Mesothelial cell of epicardium (in vitro differentiated cells): ENCODE data around the gene CHI3L2. TPM values are rescaled to one million over a fixed set of nuclear protein-coding genes. Genes with fewer than 3 reads are reported as not detected.

Source experiments
- DNase-seq, 2 experiments: peaks; one replicate each; pipeline ENCODE4 v3.0.0; 2021; ENCODE audit warnings: low spot score in 2 of 2; ENCODE audit not compliant: unreplicated experiment in 2 of 2
- H3K27ac Mint-ChIP-seq: 2 replicates; pipeline ENCODE4 v1.8.0; 2021; ENCODE audit warnings: mixed read lengths
- H3K27me3 Mint-ChIP-seq: 2 replicates; pipeline ENCODE4 v1.8.0; 2021; ENCODE audit warnings: low read depth, mixed read lengths
- H3K36me3 Mint-ChIP-seq: 2 replicates; pipeline ENCODE4 v1.8.0; 2021; ENCODE audit warnings: mixed read lengths
- H3K4me1 Mint-ChIP-seq: 2 replicates; pipeline ENCODE4 v1.8.0; 2021; ENCODE audit warnings: mixed read lengths
- H3K4me3 Mint-ChIP-seq: 2 replicates; pipeline ENCODE4 v1.8.0; 2021; ENCODE audit warnings: mild to moderate bottlenecking, moderate library complexity, mixed read lengths
- H3K9me3 Mint-ChIP-seq: 2 replicates; pipeline ENCODE4 v1.8.0; 2021; ENCODE audit warnings: mixed read lengths
- CTCF ChIP-seq: fragments of 200-600 bp; sonication (generic); IDR thresholded peaks from one replicate; pipeline ENCODE4 v1.5.0; 2021; ENCODE audit warnings: antibody characterized with exemption; ENCODE audit not compliant: unreplicated experiment
- total RNA-seq: library from RNA; stranded (reverse); gene quantifications from 3 replicates; pipeline ENCODE4 v1.2.1, GENCODE V29; 2021

CHI3L2 gene
- not detected in 3 replicates for total RNA-seq

GRCh38 chr1:111227434-111227833 is at the start of gene CHI3L2:
Gene CHI3L2 (plus strand): TSS chr1:111227713. CDS start chr1:111227730, 17 bp downstream.
- no peaks in the 10 kb centered on the region for H3K36me3 Mint-ChIP-seq
- H3K4me3 Mint-ChIP-seq, result no peak within 1 kb of the TSS
- DNase-seq, result no peak
- no peak for TF ChIP-seq CTCF
- no peaks in the 10 kb centered on the region for H3K9me3 Mint-ChIP-seq
- H3K27me3 Mint-ChIP-seq, result no peaks in the 10 kb centered on the region
- H3K4me1 Mint-ChIP-seq, result peaks cover 4% of the 10 kb centered on the region
- no peak within 1 kb of the TSS for H3K27ac Mint-ChIP-seq

GRCh38 chr1:111179968-111180533 is 47.5 kb upstream of the CHI3L2 start:
- Mint-ChIP-seq H3K4me3 (no peak overlapping the region), H3K36me3 (peaks cover 18% of the 10 kb centered on the region), H3K27ac (no peak overlapping the region), H3K9me3 (no peaks in the 10 kb centered on the region), H3K4me1 (no peaks in the 10 kb centered on the region), H3K27me3 (no peaks in the 10 kb centered on the region)
- no peak for DNase-seq
- TF ChIP-seq CTCF, result no peak

DNA sequence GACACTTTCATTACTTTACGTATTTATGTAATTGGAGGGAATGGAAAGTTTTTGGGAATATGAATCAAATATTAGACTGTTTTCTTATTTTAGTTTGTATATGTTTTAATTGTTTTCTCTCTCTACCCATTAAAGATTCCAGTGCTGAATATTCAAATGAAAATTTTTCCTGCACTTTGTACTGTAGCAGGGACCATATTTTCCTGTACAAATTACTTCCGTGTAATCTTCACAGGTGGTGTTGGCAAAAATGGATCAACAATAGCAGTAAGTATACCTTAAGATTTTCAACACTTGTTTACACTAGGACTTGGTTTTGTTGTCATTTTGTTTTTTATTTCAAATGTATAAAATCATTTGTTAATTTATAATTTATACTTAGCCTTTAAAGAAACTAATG is 45.5 kb upstream of the CHI3L2 start:
- no peak for DNase-seq
- Mint-ChIP-seq H3K27me3 (no peaks in the 10 kb centered on the region), H3K4me3 (no peak overlapping the region), H3K9me3 (no peaks in the 10 kb centered on the region), H3K36me3 (peaks cover 17% of the 10 kb centered on the region), H3K27ac (no peak overlapping the region), H3K4me1 (no peaks in the 10 kb centered on the region)
- no peak for TF ChIP-seq CTCF

GRCh38 chr1:111183308-111184069 is 44.0 kb upstream of the CHI3L2 start:
- no peak for DNase-seq
- H3K27me3 Mint-ChIP-seq, result no peaks in the 10 kb centered on the region
- no peak overlapping the region for H3K4me3 Mint-ChIP-seq
- H3K4me1 Mint-ChIP-seq, result no peaks in the 10 kb centered on the region
- H3K27ac Mint-ChIP-seq, result no peak overlapping the region
- H3K36me3 Mint-ChIP-seq, result peaks cover 23% of the 10 kb centered on the region
- TF ChIP-seq CTCF, result no peak
- no peaks in the 10 kb centered on the region for H3K9me3 Mint-ChIP-seq

GRCh38 chr1:111184663-111185062 is 42.9 kb upstream of the CHI3L2 start:
- no peak overlapping the region for H3K27ac Mint-ChIP-seq
- no peak for TF ChIP-seq CTCF
- H3K4me3 Mint-ChIP-seq, result no peak overlapping the region
- DNase-seq, result no peak
- peaks cover 27% of the 10 kb centered on the region for H3K36me3 Mint-ChIP-seq
- H3K9me3 Mint-ChIP-seq, result no peaks in the 10 kb centered on the region
- no peaks in the 10 kb centered on the region for H3K4me1 Mint-ChIP-seq
- H3K27me3 Mint-ChIP-seq, result no peaks in the 10 kb centered on the region
